ENCODE measurements around the gene NLGN3. TPM values are rescaled to one million over a fixed set of nuclear protein-coding genes. Genes with fewer than 3 reads are reported as not detected.

NLGN3 gene
- total RNA-seq, 1 donor from 2014 or later, result 0.67 TPM

DNA sequence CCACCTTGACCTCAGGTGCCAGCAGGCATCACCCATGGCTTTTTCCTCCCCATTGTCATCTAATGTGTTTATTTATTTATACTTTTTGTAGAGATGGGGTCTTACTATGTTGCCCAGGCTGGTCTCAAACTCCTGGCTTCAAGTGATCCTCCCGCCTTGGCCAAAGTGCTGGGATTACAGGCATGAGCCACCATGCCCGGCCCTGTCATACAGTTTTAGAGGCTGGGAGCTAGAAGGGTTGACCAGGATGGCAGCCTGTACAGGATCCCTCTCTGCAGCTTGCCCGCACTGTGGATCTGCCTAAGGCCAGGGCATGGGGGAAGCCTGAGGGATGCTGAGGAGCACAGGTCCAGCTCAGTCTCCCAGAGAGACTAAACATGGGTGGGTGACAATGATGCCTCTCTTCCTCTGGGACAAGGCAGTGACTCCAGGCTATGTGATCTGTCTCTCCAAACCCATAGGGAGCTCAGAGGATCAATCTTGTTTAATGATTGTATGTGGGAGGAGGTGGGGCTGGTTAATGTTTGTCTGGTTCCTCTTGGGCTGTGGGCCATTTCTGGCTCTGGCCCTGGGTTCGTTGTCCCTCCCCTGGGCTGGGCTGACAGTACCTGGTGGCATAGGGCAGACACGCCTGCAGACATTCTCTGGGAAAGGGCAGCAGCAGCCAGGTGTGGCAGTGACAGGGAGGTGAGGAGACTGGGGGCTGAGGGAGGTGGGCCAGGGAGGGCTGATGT, 70.1 kb downstream of the NLGN3 start:
- Mint-ChIP-seq H3K27me3 (peaks cover 1% of the 10 kb centered on the region), H3K27ac (no peak overlapping the region), H3K4me1 (no peaks in the 10 kb centered on the region), H3K4me3 (no peak overlapping the region), H3K36me3 (ENCODE audit: low read depth) (no peaks in the 10 kb centered on the region), H3K9me3 (no peaks in the 10 kb centered on the region)
- no peak for TF ChIP-seq CTCF (IDR thresholded peaks at IDR 0.05)
- ATAC-seq (ENCODE audit: low read depth) (no peak), DNase-seq (no peak)
- CTCF ChIA-PET, result no interaction called here
- intact Hi-C loops (cut with micrococcal nuclease), result no loop called here
- POLR2A ChIA-PET, result no interaction called here

DNA sequence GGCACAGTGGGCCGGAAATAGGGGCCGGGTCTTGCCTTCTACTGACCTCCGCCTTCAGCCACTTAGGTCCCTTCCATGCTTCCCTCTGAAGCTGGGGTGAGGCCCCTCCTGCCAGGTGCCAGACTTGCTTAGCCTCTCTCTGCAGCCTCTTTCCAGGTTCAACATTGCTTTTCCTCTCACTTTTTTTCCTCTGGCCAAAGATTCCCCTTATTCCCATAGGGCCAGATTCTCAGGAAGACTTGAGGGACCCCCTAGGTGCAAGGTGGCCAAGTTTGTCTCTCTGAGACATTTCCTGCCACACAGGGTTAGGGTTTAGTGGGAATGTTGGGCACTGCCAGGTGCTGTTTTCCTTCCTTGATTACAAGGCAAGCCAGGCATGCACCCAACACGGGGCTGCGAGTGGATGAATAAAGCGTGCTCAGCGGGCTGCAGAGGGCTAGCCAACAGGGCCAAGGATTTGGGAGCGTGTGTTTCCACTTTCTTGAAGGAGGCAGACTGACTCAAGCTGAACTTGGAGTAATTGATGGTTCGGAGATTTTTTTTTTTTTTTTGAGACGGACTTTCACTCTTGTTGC, 70.8 kb downstream of the NLGN3 start:
- Mint-ChIP-seq H3K36me3 (ENCODE audit: low read depth) (no peaks in the 10 kb centered on the region), H3K4me3 (no peak overlapping the region)

DNA sequence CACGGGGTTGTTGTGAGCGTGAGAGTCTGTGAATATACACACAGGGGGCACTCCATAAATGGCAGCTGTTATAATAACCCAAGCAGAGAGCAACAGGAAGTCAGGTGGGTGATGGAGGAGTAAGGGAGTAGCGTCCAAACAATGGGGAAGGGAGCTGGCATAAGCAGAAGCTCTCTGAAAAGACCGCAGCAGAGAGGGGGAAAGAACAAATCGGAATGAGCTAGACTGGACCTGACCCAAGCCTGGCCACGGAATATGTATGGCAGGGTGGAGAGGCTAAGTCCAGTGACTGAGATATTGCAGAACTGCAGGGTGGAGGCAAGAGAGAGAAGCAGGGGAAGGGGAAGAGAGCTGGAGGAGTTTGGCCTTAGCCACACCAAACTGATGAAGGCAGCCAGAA, 71.8 kb downstream of the NLGN3 start:
- Mint-ChIP-seq H3K9me3 (no peaks in the 10 kb centered on the region), H3K27me3 (peaks cover 1% of the 10 kb centered on the region), H3K36me3 (ENCODE audit: low read depth) (no peaks in the 10 kb centered on the region), H3K27ac (no peak overlapping the region), H3K4me1 (no peaks in the 10 kb centered on the region), H3K4me3 (no peak overlapping the region)
- CTCF ChIA-PET, result interaction anchor here (0.6 kb wide), 1 partner anchor 36 kb away, joined by 3 read pairs; no protein-coding TSS in a partner anchor
- intact Hi-C loops (cut with micrococcal nuclease), result no loop called here
- no peak for TF ChIP-seq CTCF (IDR thresholded peaks at IDR 0.05)
- POLR2A ChIA-PET, result no interaction called here
- no peak for DNase-seq
- no peak for ATAC-seq (ENCODE audit: low read depth)

More for the DNA sequence above, 70.8 kb downstream of the NLGN3 start:
- H3K27ac Mint-ChIP-seq, result no peak overlapping the region
- no peak for ATAC-seq (ENCODE audit: low read depth)
- TF ChIP-seq CTCF (IDR thresholded peaks at IDR 0.05), result no peak
- peaks cover 1% of the 10 kb centered on the region for H3K27me3 Mint-ChIP-seq
- CTCF ChIA-PET, result no interaction called here
- intact Hi-C loops (cut with micrococcal nuclease), result no loop called here
- DNase-seq, result no peak
- H3K4me1 Mint-ChIP-seq, result no peaks in the 10 kb centered on the region
- POLR2A ChIA-PET, result no interaction called here
- H3K9me3 Mint-ChIP-seq, result no peaks in the 10 kb centered on the region

DNA sequence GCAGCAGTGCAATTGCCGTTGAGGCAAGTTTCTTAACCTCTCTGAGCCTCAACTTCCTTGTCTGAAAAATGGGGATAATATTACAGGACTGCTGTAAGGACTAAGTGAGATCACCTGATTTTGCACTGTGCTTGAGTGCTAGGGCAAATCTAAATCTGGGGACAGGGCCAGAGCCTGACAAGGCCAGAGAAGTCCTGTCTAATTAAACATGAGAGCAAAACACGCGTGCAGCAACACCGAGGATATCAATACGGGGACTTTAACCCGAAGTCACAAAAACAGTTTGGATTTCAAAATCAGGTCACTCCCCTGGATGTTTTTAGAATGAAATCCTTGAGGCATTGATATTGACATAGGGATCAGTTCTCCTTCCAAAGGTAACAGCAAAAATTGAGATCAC, 72.7 kb downstream of the NLGN3 start:
- Mint-ChIP-seq H3K36me3 (ENCODE audit: low read depth) (no peaks in the 10 kb centered on the region), H3K27me3 (peaks cover under 1% of the 10 kb centered on the region), H3K9me3 (no peaks in the 10 kb centered on the region), H3K27ac (no peak overlapping the region), H3K4me1 (no peaks in the 10 kb centered on the region), H3K4me3 (no peak overlapping the region)
- TF ChIP-seq CTCF (IDR thresholded peaks at IDR 0.05), result no peak
- ChIA-PET CTCF (interaction anchor here (0.6 kb wide), 1 partner anchor 36 kb away, joined by 3 read pairs; no protein-coding TSS in a partner anchor), POLR2A (no interaction called here)
- DNase-seq (no peak), ATAC-seq (ENCODE audit: low read depth) (no peak)
- intact Hi-C loops (cut with micrococcal nuclease), result no loop called here

Other genes starting within 250 kb of the NLGN3 start
- gene TEX11, start 236.1 kb upstream of the NLGN3 start, total RNA-seq, result not detected in 2 replicates
- gene SLC7A3, start 213.7 kb upstream of the NLGN3 start, total RNA-seq, result 0.12 TPM in 1 of 2 replicates, not detected in the other
- gene SNX12, start 76.5 kb upstream of the NLGN3 start, total RNA-seq, result 43.2 and 44.8 TPM in 2 replicates
- gene FOXO4, start 49.0 kb upstream of the NLGN3 start, total RNA-seq, result 10.1 and 16.1 TPM in 2 replicates
- gene CXorf65, start 38.1 kb upstream of the NLGN3 start, total RNA-seq, result 10.0 and 14.5 TPM in 2 replicates
- gene IL2RG, start 33.3 kb upstream of the NLGN3 start, total RNA-seq, result 261 and 264 TPM in 2 replicates
- 81.7 and 102 TPM in 2 replicates for gene MED12, start 26.2 kb upstream of the NLGN3 start, total RNA-seq
- gene GJB1, start 78.4 kb downstream of the NLGN3 start, total RNA-seq, result not detected in 2 replicates
- 27.9 and 28.2 TPM in 2 replicates for gene ZMYM3, start 109.3 kb downstream of the NLGN3 start, total RNA-seq
- 398 and 462 TPM in 2 replicates for gene NONO, start 138.8 kb downstream of the NLGN3 start, total RNA-seq
- 2.8 and 6.7 TPM in 2 replicates for gene ITGB1BP2, start 156.9 kb downstream of the NLGN3 start, total RNA-seq
- 64.0 and 70.0 TPM in 2 replicates for gene TAF1, start 221.5 kb downstream of the NLGN3 start, total RNA-seq

Data from activated B cell treated with CpG ODN at 0.5 μM for 24 hours (primary cell).